ENCODE results near the gene ZNF837. TPM values are rescaled to one million over a fixed set of nuclear protein-coding genes. Genes with fewer than 3 reads are reported as not detected.
A peak's percentile ranks its signal among the peaks of the same experiment; 100 is the strongest.
"Not testable (repeated sequence)": the region's sequence is repeated elsewhere in the genome, so short reads cannot be mapped to it uniquely, and the experiment has no call there.

ZNF837 gene
- total RNA-seq, 1 experiment from 2014 or later = 1.6 TPM

DNA sequence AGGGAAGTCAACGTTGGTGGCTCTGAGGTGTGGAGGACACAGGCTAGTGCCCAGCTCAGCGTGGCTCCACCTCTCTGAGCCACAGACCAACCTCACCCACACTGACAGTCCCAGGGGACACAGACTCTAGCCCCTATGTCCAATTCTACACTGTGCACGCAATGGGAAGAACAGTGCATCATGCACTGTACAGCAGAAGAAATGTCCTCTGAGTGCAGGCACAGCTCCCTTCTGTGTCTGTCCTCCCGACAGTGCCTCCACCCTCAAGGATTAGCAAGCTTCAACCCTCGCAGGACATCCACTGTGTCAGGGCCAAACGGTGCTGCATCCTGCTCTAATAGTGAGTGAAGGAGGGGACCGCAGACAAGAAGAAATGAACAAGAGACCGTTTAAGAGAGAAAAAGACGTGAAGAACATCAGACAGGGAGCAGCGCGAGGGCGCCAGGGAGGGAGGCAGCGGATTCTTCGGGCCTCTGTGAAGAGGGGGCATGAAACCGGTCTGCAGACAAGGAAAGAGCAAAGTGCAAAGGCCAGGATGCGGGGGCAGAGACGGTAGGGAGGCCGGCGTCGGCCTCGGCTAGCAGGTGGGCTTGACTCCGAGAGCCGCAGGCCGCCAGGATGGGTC is 681 bp downstream of the ZNF837 start:
- peak overlapping the region; percentile 89 for H3K27ac ChIP-seq (ENCODE audit: low read length)
- H3K4me3 ChIP-seq (ENCODE audit: low read depth in 2 of 2, low read length in 2 of 2) = peak overlapping the region; percentile 64 to 94
- no peaks in the 10 kb centered on the region for H3K36me3 ChIP-seq (ENCODE audit: control insufficient read depth, insufficient read depth, low read length)
- H3K4me1 ChIP-seq (ENCODE audit: control insufficient read depth, insufficient read depth, low read length) = peaks cover 20% of the 10 kb centered on the region
- H3K27me3 ChIP-seq (ENCODE audit: control insufficient read depth, insufficient read depth, low read length) = no peaks in the 10 kb centered on the region
- in situ Hi-C loops (cut with HindIII; ENCODE audit: low pct_unique_long_range_greater_than_20kb, low sequenced_read_pairs) = no loop called here
- TF ChIP-seq, protein P1, sequence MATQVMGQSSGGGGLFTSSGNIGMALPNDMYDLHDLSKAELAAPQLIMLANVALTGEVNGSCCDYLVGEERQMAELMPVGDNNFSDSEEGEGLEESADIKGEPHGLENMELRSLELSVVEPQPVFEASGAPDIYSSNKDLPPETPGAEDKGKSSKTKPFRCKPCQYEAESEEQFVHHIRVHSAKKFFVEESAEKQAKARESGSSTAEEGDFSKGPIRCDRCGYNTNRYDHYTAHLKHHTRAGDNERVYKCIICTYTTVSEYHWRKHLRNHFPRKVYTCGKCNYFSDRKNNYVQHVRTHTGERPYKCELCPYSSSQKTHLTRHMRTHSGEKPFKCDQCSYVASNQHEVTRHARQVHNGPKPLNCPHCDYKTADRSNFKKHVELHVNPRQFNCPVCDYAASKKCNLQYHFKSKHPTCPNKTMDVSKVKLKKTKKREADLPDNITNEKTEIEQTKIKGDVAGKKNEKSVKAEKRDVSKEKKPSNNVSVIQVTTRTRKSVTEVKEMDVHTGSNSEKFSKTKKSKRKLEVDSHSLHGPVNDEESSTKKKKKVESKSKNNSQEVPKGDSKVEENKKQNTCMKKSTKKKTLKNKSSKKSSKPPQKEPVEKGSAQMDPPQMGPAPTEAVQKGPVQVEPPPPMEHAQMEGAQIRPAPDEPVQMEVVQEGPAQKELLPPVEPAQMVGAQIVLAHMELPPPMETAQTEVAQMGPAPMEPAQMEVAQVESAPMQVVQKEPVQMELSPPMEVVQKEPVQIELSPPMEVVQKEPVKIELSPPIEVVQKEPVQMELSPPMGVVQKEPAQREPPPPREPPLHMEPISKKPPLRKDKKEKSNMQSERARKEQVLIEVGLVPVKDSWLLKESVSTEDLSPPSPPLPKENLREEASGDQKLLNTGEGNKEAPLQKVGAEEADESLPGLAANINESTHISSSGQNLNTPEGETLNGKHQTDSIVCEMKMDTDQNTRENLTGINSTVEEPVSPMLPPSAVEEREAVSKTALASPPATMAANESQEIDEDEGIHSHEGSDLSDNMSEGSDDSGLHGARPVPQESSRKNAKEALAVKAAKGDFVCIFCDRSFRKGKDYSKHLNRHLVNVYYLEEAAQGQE (IDR thresholded peaks at IDR 0.05; ENCODE audit: insufficient read depth in 1 of 2, low read depth in 2 of 2, low read length in 1 of 2) = no peak
- TF ChIP-seq POLR2AphosphoS5 (IDR thresholded peaks at IDR 0.05; ENCODE audit: low read depth, low read length) (no peak), SIN3A (IDR thresholded peaks at IDR 0.05; ENCODE audit: borderline replicate concordance, insufficient read depth, low read depth, low read length) (no peak), TCF7L2 (IDR thresholded peaks at IDR 0.05; ENCODE audit: low read depth, low read length) (no peak)
- TF ChIP-seq, protein P2, sequence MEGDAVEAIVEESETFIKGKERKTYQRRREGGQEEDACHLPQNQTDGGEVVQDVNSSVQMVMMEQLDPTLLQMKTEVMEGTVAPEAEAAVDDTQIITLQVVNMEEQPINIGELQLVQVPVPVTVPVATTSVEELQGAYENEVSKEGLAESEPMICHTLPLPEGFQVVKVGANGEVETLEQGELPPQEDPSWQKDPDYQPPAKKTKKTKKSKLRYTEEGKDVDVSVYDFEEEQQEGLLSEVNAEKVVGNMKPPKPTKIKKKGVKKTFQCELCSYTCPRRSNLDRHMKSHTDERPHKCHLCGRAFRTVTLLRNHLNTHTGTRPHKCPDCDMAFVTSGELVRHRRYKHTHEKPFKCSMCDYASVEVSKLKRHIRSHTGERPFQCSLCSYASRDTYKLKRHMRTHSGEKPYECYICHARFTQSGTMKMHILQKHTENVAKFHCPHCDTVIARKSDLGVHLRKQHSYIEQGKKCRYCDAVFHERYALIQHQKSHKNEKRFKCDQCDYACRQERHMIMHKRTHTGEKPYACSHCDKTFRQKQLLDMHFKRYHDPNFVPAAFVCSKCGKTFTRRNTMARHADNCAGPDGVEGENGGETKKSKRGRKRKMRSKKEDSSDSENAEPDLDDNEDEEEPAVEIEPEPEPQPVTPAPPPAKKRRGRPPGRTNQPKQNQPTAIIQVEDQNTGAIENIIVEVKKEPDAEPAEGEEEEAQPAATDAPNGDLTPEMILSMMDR (IDR thresholded peaks at IDR 0.05) = no peak
- no peaks in the 10 kb centered on the region for H3K9me3 ChIP-seq (ENCODE audit: control insufficient read depth, insufficient read depth, low read depth, low read length)
- ATAC-seq = no peak
- TSS peak; percentile 59 for BruUV-seq (replicated peaks)
- no peak for DNase-seq (ENCODE audit: low read depth, low spot score)
- ChIA-PET CTCF (no interaction called here), POLR2A (interaction anchor here (0.5 to 0.6 kb wide), 2 partner anchors 20 to 113 kb away, joined by 8 to 11 read pairs; no protein-coding TSS in a partner anchor)
- intact Hi-C loops (cut with micrococcal nuclease; ENCODE audit: unreplicated experiment) = no loop called here

DNA sequence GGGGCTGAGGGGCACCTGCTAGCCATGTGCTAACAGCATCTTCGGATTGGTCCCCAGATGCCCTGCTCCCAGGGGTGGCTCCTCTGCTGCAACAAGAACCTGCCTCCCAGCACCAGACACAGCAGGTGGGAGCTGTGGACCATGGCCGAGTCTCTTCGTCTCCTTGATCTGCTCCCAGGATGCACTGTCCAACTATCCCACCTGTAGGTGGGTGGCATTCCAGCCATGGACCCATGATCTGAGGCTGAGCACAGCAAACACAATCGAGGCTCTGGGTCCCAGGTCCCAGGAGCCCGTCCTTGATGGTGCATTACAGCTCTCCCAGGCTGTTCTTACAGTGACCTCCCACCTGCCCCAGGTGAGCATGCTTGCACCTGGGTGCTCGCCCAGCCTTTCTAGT is 1.6 kb downstream of the ZNF837 start:
- ChIA-PET CTCF (no interaction called here), POLR2A (interaction anchor here (0.5 kb wide), 1 partner anchor 19 kb away, joined by 11 read pairs; no protein-coding TSS in a partner anchor)
- intact Hi-C loops (cut with micrococcal nuclease; ENCODE audit: unreplicated experiment) = no loop called here
- TF ChIP-seq, protein P2 (IDR thresholded peaks at IDR 0.05) = no peak
- TF ChIP-seq, protein P1 (IDR thresholded peaks at IDR 0.05; ENCODE audit: insufficient read depth in 1 of 2, low read depth in 2 of 2, low read length in 1 of 2) = no peak
- TF ChIP-seq SIN3A (IDR thresholded peaks at IDR 0.05; ENCODE audit: borderline replicate concordance, insufficient read depth, low read depth, low read length) (no peak), POLR2AphosphoS5 (IDR thresholded peaks at IDR 0.05; ENCODE audit: low read depth, low read length) (no peak), TCF7L2 (IDR thresholded peaks at IDR 0.05; ENCODE audit: low read depth, low read length) (no peak)
- Histone ChIP-seq H3K36me3 (ENCODE audit: control insufficient read depth, insufficient read depth, low read length) (no peaks in the 10 kb centered on the region), H3K4me3 (ENCODE audit: low read depth in 2 of 2, low read length in 2 of 2) (no peak overlapping the region; a peak in 1 of 4 replicates), H3K9me3 (ENCODE audit: control insufficient read depth, insufficient read depth, low read depth, low read length) (no peaks in the 10 kb centered on the region), H3K27me3 (ENCODE audit: control insufficient read depth, insufficient read depth, low read length) (no peaks in the 10 kb centered on the region), H3K27ac (ENCODE audit: low read length) (no peak overlapping the region), H3K4me1 (ENCODE audit: control insufficient read depth, insufficient read depth, low read length) (peaks cover 15% of the 10 kb centered on the region)
- no peak for ATAC-seq
- no peak for DNase-seq (ENCODE audit: low read depth, low spot score)
- BruUV-seq (replicated peaks) = no TSS peak
- in situ Hi-C loops (cut with HindIII; ENCODE audit: low pct_unique_long_range_greater_than_20kb, low sequenced_read_pairs) = no loop called here

DNA sequence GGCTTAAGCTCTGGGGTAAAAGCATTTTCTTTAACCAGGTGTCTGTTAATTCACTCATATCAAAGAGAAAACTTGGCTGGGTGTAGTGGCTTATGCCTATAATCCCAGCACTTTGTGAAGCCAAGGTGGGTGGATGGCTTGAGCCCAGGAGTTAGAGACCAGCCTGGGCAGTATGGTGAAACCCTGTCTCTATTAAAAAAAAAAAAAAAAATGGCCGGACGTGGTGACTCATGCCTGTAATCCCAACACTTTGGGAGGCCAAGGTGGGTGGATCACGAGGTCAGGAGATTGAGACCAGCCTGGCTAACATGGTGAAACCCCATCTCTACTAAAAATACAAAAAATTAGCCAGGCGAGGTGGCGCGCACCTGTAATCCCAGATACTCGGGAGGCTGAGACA is 4.1 kb downstream of the ZNF837 start:
- H3K4me3 ChIP-seq (ENCODE audit: low read depth in 2 of 2, low read length in 2 of 2); H3K4me1 ChIP-seq (ENCODE audit: control insufficient read depth, insufficient read depth, low read length); H3K9me3 ChIP-seq (ENCODE audit: control insufficient read depth, insufficient read depth, low read depth, low read length); BruUV-seq (replicated peaks); DNase-seq (ENCODE audit: low read depth, low spot score); POLR2A ChIA-PET; H3K27ac ChIP-seq (ENCODE audit: low read length); in situ Hi-C loops (cut with HindIII; ENCODE audit: low pct_unique_long_range_greater_than_20kb, low sequenced_read_pairs); intact Hi-C loops (cut with micrococcal nuclease; ENCODE audit: unreplicated experiment); H3K36me3 ChIP-seq (ENCODE audit: control insufficient read depth, insufficient read depth, low read length); ATAC-seq; H3K27me3 ChIP-seq (ENCODE audit: control insufficient read depth, insufficient read depth, low read length): not testable (repeated sequence)
- CTCF ChIA-PET = interaction anchor here (0.7 kb wide), 1 partner anchor 25 kb away, joined by 5 read pairs; no protein-coding TSS in a partner anchor
